Liver (tissue), 9 donors: ENCODE data around the gene OOSP1. TPM values are rescaled to one million over a fixed set of nuclear protein-coding genes. Genes with fewer than 3 reads are reported as not detected.
"Not testable (repeated sequence)": the region's sequence is repeated elsewhere in the genome, so short reads cannot be mapped to it uniquely, and the experiment has no call there.

Source experiments
- DNase-seq: peaks from one replicate; pipeline ENCODE4 v3.0.0-alpha.2; 2017; ENCODE audit warnings: low spot score
- H3K27ac ChIP-seq, 2 donors: one replicate each; pipeline ENCODE4 v1.7.0; 2013; ENCODE audit warnings: inconsistent platforms in 2 of 2, low read length in 2 of 2, control low read depth in 1 of 2, low read depth in 1 of 2, mild to moderate bottlenecking in 1 of 2
- H3K27me3 ChIP-seq, 4 donors: one replicate each; pipeline versions ENCODE4 v1.6.1 to v1.7.0; 2013; ENCODE audit warnings: low read length in 3 of 4, inconsistent platforms in 1 of 4, mild to moderate bottlenecking in 1 of 4, moderate library complexity in 1 of 4; ENCODE audit not compliant: control insufficient read depth in 4 of 4, insufficient read depth in 4 of 4
- H3K36me3 ChIP-seq, 4 donors: one replicate each; pipeline versions ENCODE4 v1.6.1 to v1.7.0; 2013; ENCODE audit warnings: low read length in 3 of 4, mild to moderate bottlenecking in 3 of 4, low read depth in 1 of 4, moderate library complexity in 1 of 4; ENCODE audit not compliant: control insufficient read depth in 4 of 4, insufficient read depth in 3 of 4
- H3K4me1 ChIP-seq, 4 donors: one replicate each; pipeline versions ENCODE4 v1.6.1 to v1.7.0; 2013; ENCODE audit warnings: low read length in 3 of 4, mild to moderate bottlenecking in 3 of 4, moderate library complexity in 1 of 4; ENCODE audit not compliant: control insufficient read depth in 4 of 4, insufficient read depth in 4 of 4
- H3K4me3 ChIP-seq, 3 donors: one replicate each; pipeline versions ENCODE4 v1.6.1 to v1.7.0; 2013; ENCODE audit warnings: low read length in 3 of 3, control low read depth in 1 of 3, low read depth in 1 of 3, mild to moderate bottlenecking in 1 of 3
- H3K9ac ChIP-seq, 2 donors: one replicate each; pipeline ENCODE4 v1.7.0; 2013; ENCODE audit warnings: low read length in 2 of 2, mild to moderate bottlenecking in 2 of 2, moderate library complexity in 2 of 2, control low read depth in 1 of 2, low read depth in 1 of 2
- H3K9me3 ChIP-seq, 4 donors: one replicate each; pipeline versions ENCODE4 v1.6.1 to v1.7.0; 2013; ENCODE audit warnings: low read length in 3 of 4; ENCODE audit not compliant: control insufficient read depth in 4 of 4
- EGR1 ChIP-seq, 2 donors: IDR thresholded peaks; 2 replicates each; pipeline ENCODE4 v1.6.1; 2016 to 2018; ENCODE audit warnings: antibody characterized with exemption in 2 of 2, low read depth in 2 of 2
- FOXA1 ChIP-seq: IDR thresholded peaks from 2 replicates; pipeline ENCODE4 v1.6.1; 2016; ENCODE audit warnings: antibody characterized with exemption
- FOXA2 ChIP-seq: IDR thresholded peaks from 2 replicates; pipeline ENCODE4 v1.6.1; 2016; ENCODE audit warnings: antibody characterized with exemption
- GABPA ChIP-seq, 2 donors: IDR thresholded peaks in 1 of 2; conservative IDR thresholded peaks in 1 of 2; 2 replicates each; pipeline ENCODE4 v1.6.1; 2016; ENCODE audit warnings: antibody characterized with exemption in 2 of 2, mild to moderate bottlenecking in 1 of 2, moderate library complexity in 1 of 2
- HNF4A ChIP-seq, 2 donors: conservative IDR thresholded peaks; 2 replicates each; pipeline ENCODE4 v1.6.1; 2016; ENCODE audit warnings: antibody characterized with exemption in 2 of 2, mild to moderate bottlenecking in 2 of 2
- JUND ChIP-seq, 2 donors: IDR thresholded peaks; 2 replicates each; pipeline ENCODE4 v1.6.1; 2016; ENCODE audit warnings: antibody characterized with exemption in 2 of 2
- MAX ChIP-seq: IDR thresholded peaks from 2 replicates; pipeline ENCODE4 v1.6.1; 2016; ENCODE audit warnings: antibody characterized with exemption
- NR2F2 ChIP-seq: IDR thresholded peaks from 2 replicates; pipeline ENCODE4 v1.6.1; 2016; ENCODE audit warnings: antibody characterized with exemption
- REST ChIP-seq: IDR thresholded peaks from 2 replicates; pipeline ENCODE4 v1.6.1; 2016; ENCODE audit warnings: antibody characterized with exemption, mild to moderate bottlenecking
- RXRA ChIP-seq, 2 donors: IDR thresholded peaks; 2 replicates each; pipeline ENCODE4 v1.6.1; 2017 to 2018; ENCODE audit warnings: antibody characterized with exemption in 2 of 2, mild to moderate bottlenecking in 1 of 2
- SP1 ChIP-seq: IDR thresholded peaks from 2 replicates; pipeline ENCODE4 v1.6.1; 2018; ENCODE audit warnings: antibody characterized with exemption, mild to moderate bottlenecking
- YY1 ChIP-seq: IDR thresholded peaks from 2 replicates; pipeline ENCODE4 v1.6.1; 2016; ENCODE audit warnings: antibody characterized with exemption, mild to moderate bottlenecking
- ZBTB33 ChIP-seq: IDR thresholded peaks from 2 replicates; pipeline ENCODE4 v1.6.1; 2016; ENCODE audit warnings: antibody characterized with exemption
- WGBS: extraction: QIAGEN DNeasy Blood & Tissue Kit; methylation state at CpG from one replicate; pipeline ENCODE4 v1.1.7; 2013; 5-methylcytosine and 5-hydroxymethylcytosine counted together
- polyA plus RNA-seq, 2 donors: library from polyadenylated mRNA; stranded (reverse) in 1 of 2; unstranded in 1 of 2; fragments of 200-250 nt in 1 of 2; fragments of >200 nt in 1 of 2; fragmentation: Nextera tagmentation in 1 of 2; extraction: Ambion mirVana in 1 of 2; gene quantifications; one replicate each; pipeline versions ENCODE4 v1.2.1 to v1.2.3, GENCODE V29; 2013 to 2015
- total RNA-seq, 2 donors: library from RNA; depleted of rRNA; stranded (reverse); fragments of >200 nt; gene quantifications; one replicate each; pipeline ENCODE4 v1.2.3, GENCODE V29; 2014
- TF ChIP-seq, protein P1 (sequence below): IDR thresholded peaks from 2 replicates; pipeline ENCODE4 v1.6.1; 2016; ENCODE audit warnings: antibody characterized with exemption
- TF ChIP-seq, protein P2 (sequence below): fragments of 150-350 bp; IDR thresholded peaks from 2 replicates; pipeline ENCODE4 v1.5.1; 2017; ENCODE audit warnings: improper control_type of control experiment, low read depth, low read length; ENCODE audit not compliant: missing input control
- donor health status: healthy.
- donor health status: healthy.
- donor health status: healthy.
- donor health status: healthy.
- donor health status: healthy.

OOSP1 gene
- total and polyA plus RNA-seq, 4 donors, result not detected

- H3K27me3 ChIP-seq, result no peaks in the 10 kb centered on the region
- peaks cover 0 to 7% (median 0%) of the 10 kb centered on the region in 4 donors for H3K9me3 ChIP-seq
- no peak for TF ChIP-seq HNF4A (conservative IDR thresholded peaks at IDR 0.05)
- TF ChIP-seq JUND (IDR thresholded peaks at IDR 0.05), result peak; percentile 18 to 27
- H3K4me3 ChIP-seq, result no peak overlapping the region
- H3K9ac ChIP-seq, result no peak overlapping the region
- no peaks in the 10 kb centered on the region for H3K4me1 ChIP-seq
- H3K36me3 ChIP-seq, result no peaks in the 10 kb centered on the region
- H3K27ac ChIP-seq, result no peak overlapping the region
- WGBS, result 38% methylated on average over 1 of the region's 1 CpG
- DNase-seq, result no peak
Measured at GRCh38 chr11:59901306-59901705, 36.9 kb upstream of the OOSP1 start.

- H3K4me1 ChIP-seq, DNase-seq, H3K4me3 ChIP-seq, H3K36me3 ChIP-seq, H3K9ac ChIP-seq, H3K9me3 ChIP-seq, H3K27me3 ChIP-seq, H3K27ac ChIP-seq: not testable (repeated sequence)
- WGBS, result 96% methylated on average over 2 of the region's 2 CpGs
Measured at GRCh38 chr11:59903569-59903968, 34.7 kb upstream of the OOSP1 start.

DNA sequence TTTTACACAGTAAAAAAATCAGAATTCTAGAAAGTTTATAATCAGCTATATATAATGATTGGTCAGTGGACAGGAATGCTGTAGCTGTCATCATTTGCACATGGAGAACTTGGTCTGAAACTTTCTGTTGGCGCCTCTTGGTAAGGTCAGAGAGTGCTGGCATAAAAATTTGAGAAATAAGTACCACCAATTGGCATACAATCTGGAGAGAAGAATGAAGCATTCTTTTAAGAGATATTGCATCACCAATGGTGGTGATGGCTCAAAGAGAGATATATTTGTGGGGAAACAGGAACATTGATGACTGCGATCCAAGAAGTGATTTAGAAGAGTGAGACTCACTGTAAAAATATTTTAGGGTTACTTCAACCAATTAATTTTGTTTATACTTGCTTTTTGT is 19.8 kb upstream of the OOSP1 start:
- TF ChIP-seq REST, result no peak
- TF ChIP-seq EGR1 (IDR thresholded peaks at IDR 0.05; ENCODE audit: low read depth in 2 of 2), result no peak
- TF ChIP-seq GABPA (IDR thresholded peaks at IDR 0.05 in 1 of 2, conservative IDR thresholded peaks at IDR 0.05 in 1 of 2), result no peak
- no peak for TF ChIP-seq MAX
- TF ChIP-seq YY1, result no peak
- TF ChIP-seq ZBTB33, result no peak
- no peak for TF ChIP-seq RXRA (IDR thresholded peaks at IDR 0.05)
- no peak for TF ChIP-seq NR2F2
- TF ChIP-seq FOXA1, result no peak
- no peak for TF ChIP-seq SP1
- TF ChIP-seq, protein P1, sequence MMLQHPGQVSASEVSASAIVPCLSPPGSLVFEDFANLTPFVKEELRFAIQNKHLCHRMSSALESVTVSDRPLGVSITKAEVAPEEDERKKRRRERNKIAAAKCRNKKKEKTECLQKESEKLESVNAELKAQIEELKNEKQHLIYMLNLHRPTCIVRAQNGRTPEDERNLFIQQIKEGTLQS, result no peak
- TF ChIP-seq, protein P2, sequence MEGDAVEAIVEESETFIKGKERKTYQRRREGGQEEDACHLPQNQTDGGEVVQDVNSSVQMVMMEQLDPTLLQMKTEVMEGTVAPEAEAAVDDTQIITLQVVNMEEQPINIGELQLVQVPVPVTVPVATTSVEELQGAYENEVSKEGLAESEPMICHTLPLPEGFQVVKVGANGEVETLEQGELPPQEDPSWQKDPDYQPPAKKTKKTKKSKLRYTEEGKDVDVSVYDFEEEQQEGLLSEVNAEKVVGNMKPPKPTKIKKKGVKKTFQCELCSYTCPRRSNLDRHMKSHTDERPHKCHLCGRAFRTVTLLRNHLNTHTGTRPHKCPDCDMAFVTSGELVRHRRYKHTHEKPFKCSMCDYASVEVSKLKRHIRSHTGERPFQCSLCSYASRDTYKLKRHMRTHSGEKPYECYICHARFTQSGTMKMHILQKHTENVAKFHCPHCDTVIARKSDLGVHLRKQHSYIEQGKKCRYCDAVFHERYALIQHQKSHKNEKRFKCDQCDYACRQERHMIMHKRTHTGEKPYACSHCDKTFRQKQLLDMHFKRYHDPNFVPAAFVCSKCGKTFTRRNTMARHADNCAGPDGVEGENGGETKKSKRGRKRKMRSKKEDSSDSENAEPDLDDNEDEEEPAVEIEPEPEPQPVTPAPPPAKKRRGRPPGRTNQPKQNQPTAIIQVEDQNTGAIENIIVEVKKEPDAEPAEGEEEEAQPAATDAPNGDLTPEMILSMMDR, result no peak
- TF ChIP-seq JUND (IDR thresholded peaks at IDR 0.05), result no peak
- no peak for TF ChIP-seq FOXA2
- 94% methylated on average over 2 of the region's 2 CpGs for WGBS
- DNase-seq, result no peak
- H3K27ac ChIP-seq, result no peak overlapping the region
- H3K9me3 ChIP-seq, result peaks cover 4 to 24% (median 14%) of the 10 kb centered on the region in 4 donors
- H3K9ac ChIP-seq, result no peak overlapping the region
- H3K4me1 ChIP-seq, result no peaks in the 10 kb centered on the region
- H3K27me3 ChIP-seq, result no peaks in the 10 kb centered on the region
- H3K36me3 ChIP-seq, result peaks cover 0 to 2% (median 0%) of the 10 kb centered on the region in 4 donors
- no peak overlapping the region for H3K4me3 ChIP-seq
